OCI-LY1 (cell line): ENCODE data around the gene SRSF1.

ENCODE experiments used
- H2AFZ ChIP-seq: fragments of 200-600 bp; sonication (generic), shearing (Covaris generic); 2 replicates; pipeline ENCODE4 v1.6.0; 2014; ENCODE audit warnings: antibody characterized with exemption, mild to moderate bottlenecking, low read length
- H3F3A ChIP-seq: fragments of 200-600 bp; sonication (generic), shearing (Covaris generic); 2 replicates; pipeline ENCODE4 v1.6.0; 2014; ENCODE audit warnings: mild to moderate bottlenecking, antibody characterized with exemption, low read length, moderate library complexity; ENCODE audit not compliant: insufficient read depth
- H3K27ac ChIP-seq: fragments of 200-600 bp; sonication (generic); 2 replicates; pipeline ENCODE4 v1.5.1; 2014; ENCODE audit warnings: low read length, mixed run types, mild to moderate bottlenecking, low read depth; ENCODE audit not compliant: poor library complexity, severe bottlenecking
- H3K27me3 ChIP-seq: fragments of 200-600 bp; sonication (generic); 2 replicates; pipeline ENCODE4 v1.6.0; 2014; ENCODE audit warnings: antibody characterized with exemption, mild to moderate bottlenecking, low read length, moderate library complexity; ENCODE audit not compliant: insufficient read depth
- H3K36me3 ChIP-seq: fragments of 200-600 bp; sonication (generic); 2 replicates; pipeline ENCODE4 v1.6.1; 2014; ENCODE audit warnings: mild to moderate bottlenecking, antibody characterized with exemption, low read length, moderate library complexity, mixed read lengths; ENCODE audit not compliant: insufficient read depth
- H3K4me1 ChIP-seq: fragments of 200-600 bp; sonication (generic); 2 replicates; pipeline ENCODE4 v1.5.1; 2014; ENCODE audit warnings: mild to moderate bottlenecking, low read length, moderate library complexity; ENCODE audit not compliant: insufficient read depth, severe bottlenecking
- H3K4me2 ChIP-seq: fragments of 200-600 bp; sonication (generic), shearing (Covaris generic); 2 replicates; pipeline ENCODE4 v1.6.1; 2014; ENCODE audit warnings: low read length
- H3K4me3 ChIP-seq: fragments of 200-600 bp; sonication (generic); 2 replicates; pipeline ENCODE4 v1.5.1; 2014; ENCODE audit warnings: low read length, low read depth, mild to moderate bottlenecking, mixed read lengths; ENCODE audit not compliant: poor library complexity, severe bottlenecking
- H3K79me2 ChIP-seq: fragments of 200-600 bp; shearing (Covaris generic); 2 replicates; pipeline ENCODE4 v1.6.1; 2016; ENCODE audit warnings: mixed run types, low read length, mixed read lengths; ENCODE audit not compliant: insufficient read depth
- H3K9ac ChIP-seq: fragments of 200-600 bp; sonication (generic), shearing (Covaris generic); 2 replicates; pipeline ENCODE4 v1.6.1; 2014; ENCODE audit warnings: mild to moderate bottlenecking, low read length, mixed read lengths
- H3K9me2 ChIP-seq: fragments of 200-600 bp; sonication (generic), shearing (Covaris generic); 2 replicates; pipeline ENCODE4 v1.6.1; 2014; ENCODE audit warnings: low read depth, mild to moderate bottlenecking, low read length, mixed read lengths
- H3K9me3 ChIP-seq: fragments of 200-600 bp; shearing (Covaris generic); 2 replicates; pipeline ENCODE4 v1.6.1; 2014; ENCODE audit warnings: low read length, mixed read lengths
- H4K20me1 ChIP-seq: fragments of 200-600 bp; sonication (generic), shearing (Covaris generic); 2 replicates; pipeline ENCODE4 v1.6.0; 2016; ENCODE audit warnings: mild to moderate bottlenecking, low read length; ENCODE audit not compliant: insufficient read depth
- EZH2 ChIP-seq: fragments of 200-600 bp; sonication (generic), shearing (Covaris generic); IDR thresholded peaks from 2 replicates; pipeline ENCODE4 v1.8.0; 2017; ENCODE audit warnings: borderline replicate concordance, mixed run types, mild to moderate bottlenecking, antibody characterized with exemption, low read length, moderate library complexity, mixed read lengths
- TF ChIP-seq, protein P1 (sequence below): fragments of 200-600 bp; sonication (generic), shearing (Covaris generic); IDR thresholded peaks from 2 replicates; pipeline ENCODE4 v1.5.1; 2017; ENCODE audit warnings: mild to moderate bottlenecking, antibody characterized with exemption, low read length, moderate library complexity, mixed read lengths

SRSF1 gene

GRCh38 chr17:57966246-57966645, 40.8 kb downstream of the SRSF1 start:
- TF ChIP-seq, protein P1, sequence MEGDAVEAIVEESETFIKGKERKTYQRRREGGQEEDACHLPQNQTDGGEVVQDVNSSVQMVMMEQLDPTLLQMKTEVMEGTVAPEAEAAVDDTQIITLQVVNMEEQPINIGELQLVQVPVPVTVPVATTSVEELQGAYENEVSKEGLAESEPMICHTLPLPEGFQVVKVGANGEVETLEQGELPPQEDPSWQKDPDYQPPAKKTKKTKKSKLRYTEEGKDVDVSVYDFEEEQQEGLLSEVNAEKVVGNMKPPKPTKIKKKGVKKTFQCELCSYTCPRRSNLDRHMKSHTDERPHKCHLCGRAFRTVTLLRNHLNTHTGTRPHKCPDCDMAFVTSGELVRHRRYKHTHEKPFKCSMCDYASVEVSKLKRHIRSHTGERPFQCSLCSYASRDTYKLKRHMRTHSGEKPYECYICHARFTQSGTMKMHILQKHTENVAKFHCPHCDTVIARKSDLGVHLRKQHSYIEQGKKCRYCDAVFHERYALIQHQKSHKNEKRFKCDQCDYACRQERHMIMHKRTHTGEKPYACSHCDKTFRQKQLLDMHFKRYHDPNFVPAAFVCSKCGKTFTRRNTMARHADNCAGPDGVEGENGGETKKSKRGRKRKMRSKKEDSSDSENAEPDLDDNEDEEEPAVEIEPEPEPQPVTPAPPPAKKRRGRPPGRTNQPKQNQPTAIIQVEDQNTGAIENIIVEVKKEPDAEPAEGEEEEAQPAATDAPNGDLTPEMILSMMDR: no peak
- no peak for TF ChIP-seq EZH2

GRCh38 chr17:57965521-57966160, 41.4 kb downstream of the SRSF1 start:
- Histone ChIP-seq H3K27me3 (peaks cover 9% of the 10 kb centered on the region; the same call in 1 of the 2 replicates), H3K27ac (no peak overlapping the region), H2AFZ (no peak overlapping the region), H3K4me1 (no peaks in the 10 kb centered on the region), H3K9ac (no peak overlapping the region), H3K9me2 (no peaks in the 10 kb centered on the region), H3F3A (no peaks in the 10 kb centered on the region), H3K36me3 (no peaks in the 10 kb centered on the region), H3K4me3 (no peak overlapping the region), H3K9me3 (no peaks in the 10 kb centered on the region), H3K4me2 (no peak overlapping the region), H3K79me2 (no peaks in the 10 kb centered on the region), H4K20me1 (no peaks in the 10 kb centered on the region)
- no peak for TF ChIP-seq EZH2
- TF ChIP-seq, protein P1: no peak

More at GRCh38 chr17:57966246-57966645, 40.8 kb downstream of the SRSF1 start:
- Histone ChIP-seq H3K9ac (no peak overlapping the region), H3K4me2 (no peak overlapping the region), H3K36me3 (no peaks in the 10 kb centered on the region), H3K9me2 (no peaks in the 10 kb centered on the region), H3K4me1 (no peaks in the 10 kb centered on the region), H3K27ac (no peak overlapping the region), H4K20me1 (no peaks in the 10 kb centered on the region), H3K79me2 (no peaks in the 10 kb centered on the region), H3K4me3 (no peak overlapping the region), H2AFZ (no peak overlapping the region), H3K27me3 (peaks cover 4% of the 10 kb centered on the region; the same call in 1 of the 2 replicates), H3F3A (no peaks in the 10 kb centered on the region), H3K9me3 (no peaks in the 10 kb centered on the region)

DNA sequence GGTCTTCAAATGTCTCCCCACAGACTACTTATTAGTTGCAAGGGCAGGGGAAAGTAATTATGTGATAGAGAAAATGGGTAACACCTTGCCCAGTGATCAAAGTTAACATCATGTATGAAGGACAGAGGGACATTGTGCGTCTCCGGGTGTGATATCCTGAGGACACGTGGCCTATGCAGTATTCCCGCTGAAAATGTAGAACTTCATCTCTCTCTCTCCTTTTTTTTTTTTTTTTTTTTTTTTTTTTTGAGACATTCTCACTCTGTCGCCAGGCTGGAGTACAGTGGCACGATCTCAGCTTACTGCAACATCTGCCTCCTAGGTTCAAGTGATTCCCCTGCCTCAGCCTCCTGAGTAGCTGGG, 43.9 kb downstream of the SRSF1 start:
- H2AFZ ChIP-seq: no peak overlapping the region
- H3K27ac ChIP-seq: no peak overlapping the region
- H3K4me2 ChIP-seq: no peak overlapping the region
- H3K36me3 ChIP-seq: no peaks in the 10 kb centered on the region
- no peaks in the 10 kb centered on the region for H3K79me2 ChIP-seq
- H3K4me1 ChIP-seq: no peaks in the 10 kb centered on the region
- H3K27me3 ChIP-seq: peaks cover 9% of the 10 kb centered on the region; the same call in 1 of the 2 replicates
- H3K9me2 ChIP-seq: no peaks in the 10 kb centered on the region
- H4K20me1 ChIP-seq: no peaks in the 10 kb centered on the region
- H3K9me3 ChIP-seq: no peaks in the 10 kb centered on the region
- TF ChIP-seq EZH2: no peak
- TF ChIP-seq, protein P1: no peak
- no peaks in the 10 kb centered on the region for H3F3A ChIP-seq
- H3K4me3 ChIP-seq: no peak overlapping the region
- H3K9ac ChIP-seq: no peak overlapping the region
